Prostate gland (tissue), 2 donors: ENCODE results near the gene PDXK.

Experiments
- POLR2A ChIP-seq: fragments of 450-650 bp; IDR thresholded peaks from one replicate; pipeline ENCODE4 v1.6.1; 2016; ENCODE audit warnings: antibody characterized with exemption, mild to moderate bottlenecking
- POLR2AphosphoS5 ChIP-seq: sonication (generic); formaldehyde crosslinking; IDR thresholded peaks from one replicate; pipeline ENCODE4 v1.6.1; 2017; ENCODE audit warnings: antibody characterized with exemption
- TF ChIP-seq, protein P1 (sequence below), 4 experiments: fragments of 200-600 bp in 2 of 4; fragments of 450-650 bp in 2 of 4; sonication (generic) in 2 of 4; IDR thresholded peaks; 1 replicate in 3 of 4; 2 replicates in 1 of 4; pipeline ENCODE4 v1.5.1; 2016 to 2019; ENCODE audit warnings: antibody characterized with exemption in 4 of 4, mild to moderate bottlenecking in 2 of 4, moderate library complexity in 2 of 4

DNA sequence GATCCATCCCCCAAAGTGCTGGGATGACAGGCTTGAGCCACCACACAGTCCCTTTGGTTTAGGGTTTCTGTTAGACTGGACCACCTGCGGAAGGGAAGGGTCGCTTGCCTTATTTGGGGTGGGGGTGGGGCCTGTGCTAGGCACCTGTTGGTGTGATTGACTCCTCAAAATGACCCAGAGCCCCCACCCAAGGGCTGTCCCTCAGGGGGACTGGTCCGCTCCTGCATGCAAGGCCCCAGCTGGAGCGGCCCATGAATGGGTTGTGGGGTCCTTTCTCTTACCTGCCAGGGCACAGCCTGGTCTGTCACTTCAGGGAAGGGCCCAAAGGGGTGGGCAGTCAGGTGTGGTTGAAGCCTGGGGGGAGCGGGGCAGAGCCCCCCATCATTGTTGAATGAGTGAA, 59.0 kb downstream of the PDXK start:
- no peak for TF ChIP-seq POLR2A
- TF ChIP-seq, protein P1, sequence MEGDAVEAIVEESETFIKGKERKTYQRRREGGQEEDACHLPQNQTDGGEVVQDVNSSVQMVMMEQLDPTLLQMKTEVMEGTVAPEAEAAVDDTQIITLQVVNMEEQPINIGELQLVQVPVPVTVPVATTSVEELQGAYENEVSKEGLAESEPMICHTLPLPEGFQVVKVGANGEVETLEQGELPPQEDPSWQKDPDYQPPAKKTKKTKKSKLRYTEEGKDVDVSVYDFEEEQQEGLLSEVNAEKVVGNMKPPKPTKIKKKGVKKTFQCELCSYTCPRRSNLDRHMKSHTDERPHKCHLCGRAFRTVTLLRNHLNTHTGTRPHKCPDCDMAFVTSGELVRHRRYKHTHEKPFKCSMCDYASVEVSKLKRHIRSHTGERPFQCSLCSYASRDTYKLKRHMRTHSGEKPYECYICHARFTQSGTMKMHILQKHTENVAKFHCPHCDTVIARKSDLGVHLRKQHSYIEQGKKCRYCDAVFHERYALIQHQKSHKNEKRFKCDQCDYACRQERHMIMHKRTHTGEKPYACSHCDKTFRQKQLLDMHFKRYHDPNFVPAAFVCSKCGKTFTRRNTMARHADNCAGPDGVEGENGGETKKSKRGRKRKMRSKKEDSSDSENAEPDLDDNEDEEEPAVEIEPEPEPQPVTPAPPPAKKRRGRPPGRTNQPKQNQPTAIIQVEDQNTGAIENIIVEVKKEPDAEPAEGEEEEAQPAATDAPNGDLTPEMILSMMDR (IDR thresholded peaks at IDR 0.05), result no peak
- TF ChIP-seq POLR2AphosphoS5, result no peak
